RWPE2 (cell line): Measurements from ENCODE around the gene FMN1.

Experiments used
- ATAC-seq: fragments of 200-7000 bp; cut with Tn5 transposase; 3 replicates; pipeline ENCODE4 v1.9.1; 2021; ENCODE audit warnings: low read depth
- DNase-seq: peaks from one replicate; pipeline ENCODE4 v3.0.0-alpha.2; 2020; ENCODE audit warnings: low spot score
- H3K27ac ChIP-seq: fragments of 450-650 bp; 2 replicates; pipeline ENCODE4 v1.5.1; 2017; ENCODE audit warnings: mild to moderate bottlenecking; ENCODE audit not compliant: poor library complexity, severe bottlenecking
- H3K27me3 ChIP-seq: fragments of 250-450 bp; sonication (Bioruptor Pico); 2 replicates; pipeline ENCODE4 v1.5.1; 2021; ENCODE audit warnings: mild to moderate bottlenecking, moderate library complexity; ENCODE audit not compliant: insufficient read depth, poor library complexity, severe bottlenecking
- H3K36me3 ChIP-seq: fragments of 250-450 bp; sonication (Bioruptor Pico); 2 replicates; pipeline ENCODE4 v1.5.1; 2020; ENCODE audit warnings: low read depth, mild to moderate bottlenecking, moderate library complexity
- H3K4me1 ChIP-seq: fragments of 250-450 bp; sonication (Bioruptor Pico); 2 replicates; pipeline ENCODE4 v1.5.1; 2021; ENCODE audit warnings: mild to moderate bottlenecking, moderate library complexity; ENCODE audit not compliant: insufficient read depth, poor library complexity, severe bottlenecking
- H3K4me3 ChIP-seq: fragments of 250-450 bp; sonication (Bioruptor Pico); 2 replicates; pipeline ENCODE4 v1.5.1; 2021; ENCODE audit warnings: mild to moderate bottlenecking, moderate library complexity; ENCODE audit not compliant: severe bottlenecking
- H3K9me3 ChIP-seq: fragments of 250-450 bp; sonication (Bioruptor Pico); 2 replicates; pipeline ENCODE4 v1.5.1; 2021; ENCODE audit warnings: mild to moderate bottlenecking, moderate library complexity; ENCODE audit not compliant: severe bottlenecking
- TF ChIP-seq, protein P1 (sequence below): fragments of 450-650 bp; IDR thresholded peaks from one replicate; pipeline ENCODE4 v1.5.1; 2017; ENCODE audit warnings: mild to moderate bottlenecking, moderate library complexity; ENCODE audit not compliant: poor library complexity, severe bottlenecking

The FMN1 gene

DNA sequence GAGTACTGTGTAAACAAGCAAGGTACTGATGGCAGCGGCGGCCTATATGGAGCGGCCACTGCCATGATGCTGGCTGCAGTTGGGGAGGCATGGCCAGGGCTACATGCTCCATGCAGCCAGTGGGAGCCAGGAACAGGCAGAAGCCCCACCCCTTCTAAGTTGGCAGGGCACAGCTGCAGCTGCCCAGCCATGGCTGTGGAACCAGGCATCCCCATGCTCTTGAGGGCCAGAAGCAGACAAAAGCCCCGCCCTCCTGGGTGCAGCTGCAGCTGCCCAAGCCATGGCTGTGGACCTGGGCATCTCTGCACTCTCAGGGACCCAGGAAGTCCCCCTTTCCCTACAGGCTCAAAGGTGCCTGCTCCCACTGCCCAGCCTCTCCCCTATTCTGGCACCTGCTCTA is 150.9 kb downstream of the FMN1 start:
- DNase-seq (no peak), ATAC-seq (no peak)
- H3K9me3 ChIP-seq = peaks cover 12% of the 10 kb centered on the region
- TF ChIP-seq, protein P1, sequence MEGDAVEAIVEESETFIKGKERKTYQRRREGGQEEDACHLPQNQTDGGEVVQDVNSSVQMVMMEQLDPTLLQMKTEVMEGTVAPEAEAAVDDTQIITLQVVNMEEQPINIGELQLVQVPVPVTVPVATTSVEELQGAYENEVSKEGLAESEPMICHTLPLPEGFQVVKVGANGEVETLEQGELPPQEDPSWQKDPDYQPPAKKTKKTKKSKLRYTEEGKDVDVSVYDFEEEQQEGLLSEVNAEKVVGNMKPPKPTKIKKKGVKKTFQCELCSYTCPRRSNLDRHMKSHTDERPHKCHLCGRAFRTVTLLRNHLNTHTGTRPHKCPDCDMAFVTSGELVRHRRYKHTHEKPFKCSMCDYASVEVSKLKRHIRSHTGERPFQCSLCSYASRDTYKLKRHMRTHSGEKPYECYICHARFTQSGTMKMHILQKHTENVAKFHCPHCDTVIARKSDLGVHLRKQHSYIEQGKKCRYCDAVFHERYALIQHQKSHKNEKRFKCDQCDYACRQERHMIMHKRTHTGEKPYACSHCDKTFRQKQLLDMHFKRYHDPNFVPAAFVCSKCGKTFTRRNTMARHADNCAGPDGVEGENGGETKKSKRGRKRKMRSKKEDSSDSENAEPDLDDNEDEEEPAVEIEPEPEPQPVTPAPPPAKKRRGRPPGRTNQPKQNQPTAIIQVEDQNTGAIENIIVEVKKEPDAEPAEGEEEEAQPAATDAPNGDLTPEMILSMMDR = no peak
- no peaks in the 10 kb centered on the region for H3K27me3 ChIP-seq
- H3K4me3 ChIP-seq = no peak overlapping the region
- H3K4me1 ChIP-seq = no peaks in the 10 kb centered on the region
- H3K36me3 ChIP-seq = no peaks in the 10 kb centered on the region
- no peak overlapping the region for H3K27ac ChIP-seq

DNA sequence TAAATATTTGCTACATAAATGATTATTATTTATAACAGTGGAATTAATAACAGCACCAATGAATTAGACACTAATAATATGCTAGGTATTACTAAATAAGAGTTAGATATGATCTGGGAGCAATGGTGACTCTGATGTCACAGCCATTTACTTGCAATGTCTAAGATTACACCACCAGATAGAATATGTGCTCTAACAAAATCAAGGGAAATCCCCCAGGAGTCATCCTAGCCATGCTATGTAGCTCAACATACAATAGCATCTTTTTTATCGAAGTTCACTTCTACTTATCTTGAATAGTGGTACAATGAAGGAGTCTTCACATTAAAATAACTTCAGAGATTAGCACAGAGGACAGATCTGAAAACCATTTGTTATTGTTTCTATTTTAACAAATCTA is 154.0 kb downstream of the FMN1 start:
- H3K9me3 ChIP-seq = no peaks in the 10 kb centered on the region
- TF ChIP-seq, protein P1 = no peak
- no peak overlapping the region for H3K4me3 ChIP-seq
- no peak overlapping the region for H3K27ac ChIP-seq
- H3K27me3 ChIP-seq = no peaks in the 10 kb centered on the region
- H3K4me1 ChIP-seq = no peaks in the 10 kb centered on the region
- no peak for DNase-seq
- no peaks in the 10 kb centered on the region for H3K36me3 ChIP-seq
- no peak for ATAC-seq

DNA sequence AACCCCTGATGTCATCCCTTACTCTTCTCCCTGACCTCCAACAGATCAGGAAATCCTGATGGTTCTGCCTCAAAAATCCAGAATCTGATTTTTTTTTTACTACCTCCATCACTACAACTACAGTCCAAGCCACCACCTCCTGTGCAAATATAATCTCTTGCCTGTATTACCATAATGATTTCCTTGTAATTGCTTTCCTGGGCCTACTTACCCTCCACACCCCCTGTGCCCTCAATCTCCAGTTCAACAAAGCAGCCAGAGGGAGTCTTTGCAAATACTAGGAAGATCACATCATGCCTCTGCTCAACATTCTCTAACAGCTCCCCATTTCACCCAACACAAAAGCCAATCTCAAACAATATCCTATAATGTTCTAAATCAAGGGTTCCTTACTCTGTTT is 159.9 kb downstream of the FMN1 start:
- ATAC-seq (no peak), DNase-seq (no peak)
- H3K27ac ChIP-seq = no peak overlapping the region
- no peak overlapping the region for H3K4me3 ChIP-seq
- no peaks in the 10 kb centered on the region for H3K9me3 ChIP-seq
- H3K36me3 ChIP-seq = no peaks in the 10 kb centered on the region
- TF ChIP-seq, protein P1 = no peak
- H3K4me1 ChIP-seq = no peaks in the 10 kb centered on the region
- no peaks in the 10 kb centered on the region for H3K27me3 ChIP-seq

DNA sequence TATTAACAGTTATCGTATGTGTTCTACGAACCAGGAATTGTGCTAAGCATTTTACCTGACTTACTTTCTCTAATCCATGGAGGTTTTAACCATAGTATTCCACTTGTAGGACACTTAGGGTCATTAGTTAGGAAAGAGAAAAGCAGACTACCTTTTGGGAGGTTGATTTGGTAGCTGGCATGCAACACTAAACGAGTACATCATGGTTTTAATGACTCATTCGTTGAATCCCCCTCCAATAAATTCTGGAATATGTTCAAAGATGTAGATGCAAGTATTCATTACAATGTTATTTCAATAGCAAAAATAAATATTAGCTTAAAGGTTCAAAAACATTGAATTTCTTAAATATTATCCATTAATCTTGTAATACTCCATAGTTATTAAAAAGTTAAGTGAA is 162.5 kb downstream of the FMN1 start:
- TF ChIP-seq, protein P1 = no peak
- Histone ChIP-seq H3K9me3 (no peaks in the 10 kb centered on the region), H3K27ac (no peak overlapping the region), H3K4me3 (no peak overlapping the region), H3K36me3 (no peaks in the 10 kb centered on the region), H3K27me3 (no peaks in the 10 kb centered on the region), H3K4me1 (no peaks in the 10 kb centered on the region)
- DNase-seq = no peak
- no peak for ATAC-seq

DNA sequence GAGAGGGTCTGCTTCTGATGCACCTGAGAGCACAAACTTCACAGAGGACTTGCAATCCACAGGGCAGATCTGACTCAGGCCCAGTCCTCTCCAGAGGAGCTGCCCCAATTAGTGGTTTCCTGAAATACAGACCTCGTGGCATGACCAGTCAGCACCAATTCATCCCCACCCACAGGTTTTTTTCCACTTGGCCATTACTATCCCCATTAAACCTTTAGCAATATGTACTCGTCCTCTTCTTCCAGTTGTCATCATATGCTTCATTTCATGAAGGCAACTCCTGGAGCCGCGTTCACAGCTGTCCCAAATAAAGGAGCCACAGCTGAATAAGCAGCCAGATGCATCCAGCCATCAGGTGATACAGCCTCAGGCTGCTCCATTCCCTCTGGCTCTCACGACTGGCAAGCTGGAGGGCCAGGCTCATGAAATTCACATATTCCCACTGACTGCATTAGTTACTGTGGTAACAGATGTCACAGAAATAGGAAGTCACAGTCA is 163.1 kb downstream of the FMN1 start:
- Histone ChIP-seq H3K27ac (no peak overlapping the region), H3K27me3 (no peaks in the 10 kb centered on the region), H3K4me1 (no peaks in the 10 kb centered on the region), H3K4me3 (no peak overlapping the region), H3K9me3 (no peaks in the 10 kb centered on the region), H3K36me3 (no peaks in the 10 kb centered on the region)
- ATAC-seq (peak; percentile 52; the same call in 1 of the 3 replicates), DNase-seq (no peak)
- TF ChIP-seq, protein P1 = no peak
